Right forelimb (tissue), 1 donor: ENCODE measurements around the gene SRSF9.
"Not testable (repeated sequence)": the region's sequence is repeated elsewhere in the genome, so short reads cannot be mapped to it uniquely, and the experiment has no call there.

Experiments used
- DNase-seq: peaks from one replicate; pipeline ENCODE4 v3.0.0-alpha.2; 2018

SRSF9 gene

GRCh38 chr12:120446844-120447178 lies 22.7 kb downstream of the SRSF9 start:
- not testable (repeated sequence) for DNase-seq

- peak; percentile 95 for DNase-seq
Measured at GRCh38 chr12:120445911-120446843, 23.4 kb downstream of the SRSF9 start, which contains the start of the genes GATC and TRIAP1. TSS of gene GATC (plus strand) at chr12:120446444. CDS start at chr12:120446481, 37 bp downstream. TSS of gene TRIAP1 (minus strand) at chr12:120446384. CDS start at chr12:120446372, 12 bp downstream.

GRCh38 chr12:120444676-120445075 lies 24.9 kb downstream of the SRSF9 start:
- no peak for DNase-seq

GRCh38 chr12:120439646-120440247 lies 29.8 kb downstream of the SRSF9 start:
- DNase-seq, result peak; percentile 57

- DNase-seq, result no peak
Measured at GRCh38 chr12:120438495-120439198, 30.9 kb downstream of the SRSF9 start.

GRCh38 chr12:120437735-120438494 lies 31.6 kb downstream of the SRSF9 start, which contains the start of gene COX6A1:
TSS of gene COX6A1 (plus strand) at chr12:120438113. CDS start at chr12:120438127, 14 bp downstream.
- DNase-seq, result peak; percentile 93

- no peak for DNase-seq
Measured at GRCh38 chr12:120432772-120433525, 36.6 kb downstream of the SRSF9 start.

GRCh38 chr12:120429368-120429767 lies 40.2 kb downstream of the SRSF9 start:
- DNase-seq, result no peak

- no peak for DNase-seq
Measured at GRCh38 chr12:120428597-120429229, 40.8 kb downstream of the SRSF9 start.

- no peak for DNase-seq
Measured at GRCh38 chr12:120425797-120426196, 43.8 kb downstream of the SRSF9 start.

GRCh38 chr12:120422892-120423456 lies 46.6 kb downstream of the SRSF9 start:
- DNase-seq, result no peak

- no peak for DNase-seq
Measured at GRCh38 chr12:120421701-120422100, 47.8 kb downstream of the SRSF9 start.

- DNase-seq, result no peak
Measured at GRCh38 chr12:120417917-120418580, 51.5 kb downstream of the SRSF9 start.

GRCh38 chr12:120416490-120417216 lies 52.9 kb downstream of the SRSF9 start:
- no peak for DNase-seq

- DNase-seq, result no peak
Measured at GRCh38 chr12:120413901-120414695, 55.5 kb downstream of the SRSF9 start.

- no peak for DNase-seq
Measured at GRCh38 chr12:120412421-120412820, 57.1 kb downstream of the SRSF9 start.
